GM19455 (cell line): Measurements from ENCODE around the gene KLF15.

Source experiments
- ATAC-seq: cut with Tn5 transposase; IDR thresholded peaks from one replicate; pipeline ENCODE4 v1.9.1; 2021; ENCODE audit not compliant: unreplicated experiment

Gene KLF15

GRCh38 chr3:126322181-126322967 is 34.8 kb downstream of the KLF15 start:
- ATAC-seq: no peak

GRCh38 chr3:126321490-126321889 is 35.7 kb downstream of the KLF15 start:
- no peak for ATAC-seq

- ATAC-seq: no peak
Observed at GRCh38 chr3:126320517-126321293, 36.5 kb downstream of the KLF15 start.

- no peak for ATAC-seq
Observed at GRCh38 chr3:126319701-126320295, 37.4 kb downstream of the KLF15 start.

GRCh38 chr3:126317029-126317996 is 39.9 kb downstream of the KLF15 start:
- ATAC-seq: no peak

GRCh38 chr3:126316501-126316939 is 40.7 kb downstream of the KLF15 start:
- ATAC-seq: no peak

- no peak for ATAC-seq
Observed at GRCh38 chr3:126316031-126316461, 41.2 kb downstream of the KLF15 start.

- no peak for ATAC-seq
Observed at GRCh38 chr3:126314790-126315658, 42.2 kb downstream of the KLF15 start.

- no peak for ATAC-seq
Observed at GRCh38 chr3:126314305-126314789, 42.9 kb downstream of the KLF15 start.

- ATAC-seq: no peak
Observed at GRCh38 chr3:126313580-126314304, 43.5 kb downstream of the KLF15 start.

GRCh38 chr3:126313166-126313565 is 44.0 kb downstream of the KLF15 start:
- no peak for ATAC-seq

- ATAC-seq: no peak
Observed at GRCh38 chr3:126312341-126312740, 44.9 kb downstream of the KLF15 start.

GRCh38 chr3:126311338-126311978 is 45.8 kb downstream of the KLF15 start:
- ATAC-seq: no peak

GRCh38 chr3:126310816-126311215 is 46.4 kb downstream of the KLF15 start:
- no peak for ATAC-seq

GRCh38 chr3:126309861-126310655 is 47.1 kb downstream of the KLF15 start:
- ATAC-seq: no peak

GRCh38 chr3:126309165-126309564 is 48.0 kb downstream of the KLF15 start:
- no peak for ATAC-seq

- no peak for ATAC-seq
Observed at GRCh38 chr3:126308394-126309125, 48.6 kb downstream of the KLF15 start.
